HG02943 (cell line): ENCODE data around the gene CFAP68.
"Not testable (repeated sequence)": the region's sequence is repeated elsewhere in the genome, so short reads cannot be mapped to it uniquely, and the experiment has no call there.

ENCODE experiments used
- ATAC-seq: cut with Tn5 transposase; IDR thresholded peaks from one replicate; pipeline ENCODE4 v1.9.1; 2021; ENCODE audit warnings: mild to moderate bottlenecking, low read depth, moderate library complexity; ENCODE audit not compliant: unreplicated experiment

CFAP68 gene

DNA sequence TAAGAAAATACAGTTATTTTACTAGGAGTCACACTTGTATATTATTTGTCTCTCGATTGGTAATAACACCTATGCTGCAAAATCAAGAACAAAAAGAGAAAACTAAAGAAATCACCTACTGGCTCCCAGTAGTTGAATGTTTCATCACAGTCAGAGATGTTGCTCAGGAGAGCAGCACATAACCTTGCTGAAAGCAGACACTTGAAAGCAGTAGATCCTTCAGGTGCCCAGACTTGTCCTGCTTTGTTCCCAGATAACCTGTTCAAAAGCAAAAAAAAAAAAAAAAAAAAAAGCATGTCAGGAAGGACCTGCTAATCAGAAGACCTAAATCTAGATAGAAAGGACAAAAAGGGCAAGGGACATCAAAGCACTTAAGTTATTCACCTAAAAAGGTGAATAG lies 9.2 kb upstream of the CFAP68 start:
- no peak for ATAC-seq

DNA sequence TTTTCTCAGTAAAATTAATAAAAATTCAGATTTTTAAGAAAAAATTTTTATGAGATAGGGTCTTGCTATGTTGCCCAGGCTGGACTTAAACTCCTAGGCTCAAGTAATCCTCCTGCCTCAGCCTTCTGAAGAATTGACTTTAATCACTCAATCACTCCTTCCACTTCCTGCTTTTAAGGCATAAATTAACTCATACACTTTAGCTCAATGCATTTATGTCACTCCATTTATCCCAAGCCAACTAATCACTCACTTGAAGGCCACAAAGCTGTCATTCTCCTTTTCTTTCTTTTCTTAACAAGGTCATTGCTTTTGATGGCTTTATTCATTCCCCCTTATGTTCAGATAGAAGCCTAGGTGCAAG lies 8.8 kb upstream of the CFAP68 start:
- no peak for ATAC-seq

DNA sequence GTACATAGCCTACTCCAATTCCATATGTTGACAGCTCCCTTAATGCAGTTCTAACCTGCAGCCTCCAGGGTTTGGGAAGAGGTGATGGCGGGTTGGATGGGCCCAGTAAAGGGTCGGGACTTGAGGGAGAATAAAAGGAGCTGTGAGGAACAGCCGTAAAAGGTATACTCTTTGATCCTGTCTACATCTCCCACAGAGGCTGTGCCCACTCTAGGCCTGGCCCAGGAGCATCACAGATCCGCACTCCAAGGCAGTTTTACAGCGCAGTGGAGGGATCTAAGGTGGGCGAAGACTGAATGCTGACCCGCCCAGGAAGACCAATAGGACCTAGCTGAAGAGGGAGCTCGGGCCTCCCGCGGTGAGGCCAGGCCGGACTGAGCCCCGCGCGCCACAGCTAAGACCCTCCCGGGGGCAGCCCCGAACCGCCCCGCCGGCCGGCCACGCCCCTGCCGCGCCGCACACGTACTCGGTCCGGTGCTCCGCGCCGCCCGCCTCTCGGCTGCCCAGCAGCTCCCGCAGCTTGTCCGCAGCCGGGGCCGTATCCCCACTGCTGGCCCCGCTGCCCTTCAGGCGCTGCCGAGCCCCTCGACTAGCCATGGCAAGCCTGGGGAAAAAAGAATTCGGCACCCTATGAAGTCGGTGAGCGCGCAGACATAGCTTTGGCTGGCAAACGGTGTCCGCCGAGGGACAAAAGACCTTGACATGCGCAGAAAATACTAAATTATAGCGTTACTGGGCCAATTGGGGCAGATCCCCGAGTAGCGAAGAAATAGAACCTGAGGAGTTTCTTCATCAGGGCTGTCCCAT lies 8.3 kb upstream of the CFAP68 start, which contains the start of gene ALG9:
Gene ALG9, minus strand, starts transcription at position 696 of the 807 bp plus-strand sequence. Its CDS starts 99 bp downstream, at position 597.
- peak; percentile 82 for ATAC-seq

DNA sequence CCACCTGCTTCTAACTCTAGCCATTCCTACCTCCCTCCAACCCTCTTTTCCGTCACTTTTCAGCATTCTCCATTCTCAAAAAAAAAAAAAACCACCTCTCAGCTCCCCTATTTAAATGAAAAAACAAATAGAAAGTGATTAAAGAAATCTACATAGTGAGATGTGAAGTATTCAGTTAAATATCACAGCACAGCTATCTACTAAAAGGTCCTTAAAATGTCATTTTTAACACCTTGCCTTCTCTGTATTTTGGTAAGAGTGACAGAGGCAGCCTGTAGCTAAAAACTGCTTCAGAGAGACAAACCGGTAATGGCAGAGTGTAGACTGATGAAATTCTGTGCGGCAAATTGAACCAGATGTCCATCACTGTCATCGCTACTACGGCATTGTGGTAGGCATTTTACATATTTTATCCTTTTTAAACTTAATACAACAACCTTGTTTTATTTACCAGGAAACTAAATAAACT lies 7.6 kb upstream of the CFAP68 start:
- no peak for ATAC-seq

DNA sequence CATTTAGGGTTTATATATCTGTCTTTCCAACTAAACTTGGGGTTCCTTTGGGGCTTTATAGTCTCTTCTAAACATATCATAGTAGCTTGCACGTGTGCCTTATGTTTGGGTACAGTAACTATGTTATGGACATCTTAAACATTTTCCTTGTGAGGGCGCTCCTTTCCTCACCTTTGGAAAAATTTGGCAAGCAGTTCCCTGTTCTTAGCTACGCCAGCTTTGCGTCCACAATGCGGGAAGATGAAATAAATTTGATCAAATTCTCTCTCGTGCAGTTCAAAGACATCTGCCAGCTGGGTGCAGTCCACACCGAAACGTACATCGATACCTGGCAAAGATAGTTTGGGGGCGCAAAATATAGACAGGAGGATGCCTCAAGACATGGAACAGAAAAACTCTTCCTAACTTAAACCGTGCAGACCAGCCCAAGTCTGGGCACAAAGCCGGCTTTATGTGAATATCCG lies 924 bp upstream of the CFAP68 start:
- ATAC-seq = peak; percentile 21

DNA sequence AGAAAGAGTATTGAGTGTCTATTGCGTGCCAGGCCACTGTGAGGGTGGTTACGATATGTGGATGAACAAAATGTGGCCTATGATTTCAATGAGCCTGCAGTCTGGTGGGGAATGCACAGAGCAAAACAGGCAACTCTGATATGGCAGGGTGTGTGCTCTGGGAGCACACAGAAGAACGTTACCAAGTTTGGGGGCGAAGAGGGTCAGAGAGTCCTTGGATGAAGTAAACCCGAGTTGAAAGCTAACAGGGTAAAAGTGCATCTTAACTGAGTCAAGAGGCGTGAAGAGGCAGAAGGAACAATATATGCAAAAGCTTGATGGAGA lies 258 bp downstream of the CFAP68 start:
- ATAC-seq = no peak

DNA sequence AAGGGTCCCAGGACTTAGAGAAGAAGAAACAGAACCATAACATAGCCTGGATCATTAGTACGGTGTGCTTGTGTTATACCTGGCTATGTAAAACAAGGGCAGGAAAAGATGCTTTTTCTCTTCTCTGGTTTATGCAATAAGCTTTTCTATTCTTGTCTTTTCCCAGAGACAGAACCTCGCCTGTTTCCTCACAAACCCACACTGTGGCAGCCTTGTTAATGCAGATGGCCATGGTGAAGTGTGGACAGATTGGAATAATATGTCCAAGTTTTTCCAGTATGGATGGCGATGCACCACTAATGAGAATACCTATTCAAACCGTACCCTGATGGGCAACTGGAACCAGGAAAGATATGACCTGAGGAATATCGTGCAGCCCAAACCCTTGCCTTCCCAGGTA lies 2.9 kb downstream of the CFAP68 start:
- no peak for ATAC-seq

DNA sequence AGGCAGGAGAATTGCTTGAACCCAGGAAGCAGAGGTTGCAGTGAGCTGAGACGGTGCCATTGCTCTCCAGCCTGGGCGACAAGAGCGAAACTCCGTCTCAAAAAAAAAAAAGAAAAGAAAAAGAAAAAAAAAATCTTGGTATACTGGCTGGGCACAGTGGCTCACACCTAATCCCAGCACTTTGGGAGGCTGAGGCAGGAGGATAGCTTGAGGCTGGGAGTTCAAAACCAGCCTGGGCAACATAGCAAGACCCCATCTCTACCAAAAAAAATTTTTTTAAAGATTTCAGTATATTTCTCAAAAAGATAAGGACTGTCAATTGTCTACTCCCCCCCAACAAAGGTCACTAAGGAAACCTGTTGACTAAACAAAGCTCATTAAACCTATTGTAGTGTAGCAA lies 5.7 kb downstream of the CFAP68 start:
- ATAC-seq = not testable (repeated sequence)

DNA sequence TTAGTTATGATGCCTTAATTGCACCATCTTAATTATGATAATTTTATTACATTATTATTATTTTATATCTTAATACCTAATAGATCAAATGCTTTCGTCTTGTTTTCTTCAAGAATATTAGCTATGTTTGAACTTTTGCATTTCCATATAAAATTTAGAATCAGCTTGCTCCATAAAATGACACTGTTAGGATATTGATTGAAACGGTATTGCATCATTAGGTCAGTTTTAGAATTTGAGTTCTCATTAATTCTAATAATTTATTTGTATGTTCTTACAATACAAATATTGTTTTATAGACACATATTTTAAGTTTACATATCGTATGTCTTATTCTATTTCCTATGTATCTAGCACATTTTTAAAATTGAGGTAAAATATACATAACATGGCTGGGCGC lies 6.7 kb downstream of the CFAP68 start:
- ATAC-seq = no peak

DNA sequence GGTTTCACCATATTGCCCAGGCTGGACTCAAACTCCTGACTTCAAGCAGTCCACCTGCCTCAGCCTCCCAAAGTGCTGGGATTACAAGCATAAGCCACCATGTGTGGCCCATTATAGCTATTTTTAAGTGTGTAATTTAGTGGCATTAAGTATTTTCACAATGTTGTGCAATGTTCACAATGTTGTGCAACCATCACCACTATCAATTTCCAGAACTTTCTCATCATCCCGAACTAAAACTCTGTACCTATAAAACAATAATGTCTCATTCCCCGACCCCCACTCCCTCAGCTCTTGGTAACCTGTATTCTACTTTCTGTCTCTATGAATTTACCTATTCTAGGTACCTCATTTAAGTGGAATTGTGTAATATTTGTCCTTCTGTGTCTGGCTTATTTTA lies 7.5 kb downstream of the CFAP68 start:
- no peak for ATAC-seq

DNA sequence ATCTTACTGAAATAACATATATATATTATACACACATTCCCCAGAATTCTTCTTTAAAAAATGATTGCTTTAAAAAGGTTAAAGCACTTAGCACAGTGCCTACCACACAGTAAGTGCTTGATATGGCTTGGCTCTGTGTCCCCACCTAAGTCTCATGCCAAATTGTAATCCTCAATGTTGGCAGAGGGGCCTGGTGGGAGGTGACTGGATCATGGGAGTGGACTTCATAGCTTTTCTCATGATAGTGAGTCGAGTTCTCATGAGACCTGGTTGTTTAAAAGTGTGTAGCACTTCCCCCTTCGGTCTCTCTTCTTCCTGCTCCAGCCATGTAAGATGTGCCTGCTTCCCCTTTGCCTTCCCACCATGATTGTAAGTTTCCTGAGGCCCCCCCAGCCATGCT lies 26.1 kb downstream of the CFAP68 start:
- ATAC-seq = no peak

DNA sequence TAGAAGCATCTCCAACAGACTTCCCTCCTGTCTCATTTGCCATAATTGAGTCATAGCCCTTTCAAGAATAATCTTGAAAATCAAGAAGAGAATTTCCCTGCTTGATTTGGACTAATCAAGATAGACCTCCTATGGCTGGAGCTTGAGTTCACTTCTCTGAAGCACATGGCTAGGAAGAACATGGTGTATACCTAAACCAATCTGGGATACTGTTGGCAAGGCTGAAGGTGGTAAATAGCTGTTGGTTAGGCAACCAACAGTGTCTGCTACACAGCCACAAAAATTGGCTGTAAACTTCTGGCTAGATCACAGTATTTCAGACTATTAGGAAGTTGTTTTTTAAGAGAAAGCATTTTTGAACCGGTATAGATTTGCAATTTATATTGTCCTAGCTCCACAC lies 27.3 kb downstream of the CFAP68 start:
- ATAC-seq = no peak

DNA sequence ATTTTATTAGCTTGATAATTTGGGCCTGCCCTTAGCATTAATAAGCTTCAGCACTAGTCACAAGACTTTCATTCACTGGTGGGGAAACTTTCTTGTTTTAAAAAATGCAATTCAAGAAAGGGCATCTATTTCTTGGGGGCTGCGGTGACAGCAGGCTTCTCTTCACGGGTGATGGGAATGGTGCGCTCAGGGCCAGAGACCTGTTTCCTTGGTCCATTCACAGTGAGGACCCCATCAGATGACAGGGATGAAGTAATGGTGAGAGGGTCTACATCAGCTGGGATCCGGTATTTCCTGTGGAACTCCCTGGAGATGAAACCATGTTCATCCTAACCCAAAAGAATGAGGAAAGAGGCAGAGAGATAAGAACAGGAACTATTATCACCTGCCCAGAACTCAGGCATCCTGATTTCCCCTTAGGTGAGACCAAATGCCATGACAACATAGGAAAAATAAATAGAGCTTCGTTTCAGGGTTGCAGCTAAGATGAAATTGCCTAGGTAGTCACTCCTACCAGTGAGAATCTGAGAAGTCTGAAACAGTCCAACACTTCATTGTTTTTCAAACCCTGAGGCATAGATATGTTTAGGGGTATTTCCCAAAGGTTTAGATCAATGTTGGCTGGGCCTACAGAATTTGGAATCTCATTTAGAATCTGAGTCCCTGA lies 29.4 kb downstream of the CFAP68 start:
- no peak for ATAC-seq

DNA sequence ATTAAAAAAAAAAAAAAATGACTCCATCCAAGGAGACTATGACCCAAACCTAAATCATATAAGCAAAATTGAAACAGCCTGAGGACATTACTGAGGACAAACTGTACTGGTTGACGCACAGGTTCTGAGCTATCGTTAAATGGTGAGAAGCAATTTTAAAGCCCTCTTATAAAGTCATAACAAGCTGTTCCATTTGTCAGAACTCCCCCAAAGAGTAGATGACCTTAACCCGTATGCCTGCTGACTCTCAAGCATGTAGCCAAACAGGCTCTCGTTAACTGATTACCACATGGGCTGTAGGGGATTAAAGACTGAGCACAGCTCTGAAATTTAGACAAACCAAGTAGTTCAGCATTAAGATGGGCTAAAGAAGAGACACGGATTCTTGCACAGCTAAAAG lies 30.0 kb downstream of the CFAP68 start:
- no peak for ATAC-seq

DNA sequence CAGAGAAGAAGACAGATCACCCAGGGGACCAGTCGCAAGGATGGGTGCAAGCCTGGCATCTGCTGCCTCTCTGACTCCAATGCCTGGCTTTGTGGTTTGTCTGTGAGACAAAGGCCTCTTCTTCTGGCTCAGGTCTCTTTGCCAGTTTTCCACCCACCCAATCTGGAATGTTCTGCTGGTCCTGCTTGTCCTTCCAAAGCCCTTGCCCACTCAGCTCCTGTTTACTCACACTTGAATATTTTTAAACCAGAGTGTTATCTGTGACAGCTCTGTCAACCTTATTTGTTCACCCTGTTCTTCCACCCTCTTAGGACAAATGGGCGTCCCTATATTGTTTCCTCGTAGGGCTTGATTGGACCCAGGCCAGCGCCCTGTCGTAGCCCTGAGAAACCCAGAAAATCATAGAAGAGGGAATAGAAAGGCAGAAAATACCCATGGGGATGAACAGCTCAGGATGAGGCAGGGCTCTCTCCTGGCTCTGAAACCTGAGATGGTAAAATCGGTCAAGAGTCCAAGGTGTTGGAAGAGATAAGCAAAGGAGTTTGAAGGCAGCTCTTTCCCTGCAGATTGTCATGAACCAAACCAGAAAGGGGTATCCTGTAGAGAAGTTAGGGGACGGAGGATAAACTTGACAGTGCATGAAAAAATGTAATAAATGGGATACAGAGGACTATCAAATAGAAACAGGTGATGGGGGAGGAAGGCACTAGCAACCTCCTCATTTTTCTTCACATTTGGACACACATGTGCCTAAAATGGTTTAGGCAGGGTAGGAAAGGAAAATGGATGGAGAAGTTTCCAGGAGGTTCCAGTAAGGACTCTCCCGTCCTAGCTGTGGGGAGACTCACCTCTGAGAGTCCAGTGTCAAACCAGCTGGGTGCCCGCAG lies 31.6 kb downstream of the CFAP68 start:
- ATAC-seq = no peak

DNA sequence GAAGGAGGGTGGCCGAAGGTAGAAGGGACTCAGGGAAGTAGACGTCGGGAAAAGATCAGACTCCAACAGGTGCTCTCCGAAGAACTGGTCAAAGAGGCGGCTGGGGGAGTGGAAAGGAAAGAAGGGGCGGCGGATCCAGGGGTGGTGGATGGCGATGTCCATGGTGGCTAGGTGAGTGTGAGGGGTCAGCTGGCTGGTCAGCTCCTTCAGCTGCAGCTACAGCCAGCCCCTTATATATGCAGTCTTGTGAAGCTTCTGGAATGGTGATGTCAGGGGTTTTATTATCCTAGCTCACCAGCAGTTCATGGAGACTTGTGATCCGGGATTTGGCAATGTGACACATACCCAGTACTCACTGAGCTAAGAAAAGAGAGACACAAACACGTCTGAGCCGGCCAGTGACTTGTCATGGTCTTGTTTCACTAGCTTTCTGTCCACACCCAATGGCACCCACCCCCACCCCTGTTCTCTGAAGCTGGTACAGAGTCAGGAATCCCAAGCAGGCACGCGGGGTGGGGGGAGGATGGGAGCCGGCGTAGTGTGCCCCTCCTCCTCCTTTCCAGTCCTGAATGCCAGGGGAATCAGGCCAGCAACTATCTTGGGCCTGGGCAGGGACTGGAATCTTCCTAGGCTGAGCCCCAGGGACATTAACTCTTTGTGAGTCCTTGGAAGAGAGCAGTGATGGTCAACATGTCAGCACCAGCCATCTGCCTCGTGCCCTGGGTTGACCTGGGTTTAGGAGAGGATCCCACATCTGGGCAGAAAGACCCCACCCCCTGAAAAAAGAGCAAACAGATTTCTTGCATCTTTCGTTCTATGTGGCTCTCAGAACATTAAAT lies 32.4 kb downstream of the CFAP68 start, which contains the start of gene CRYAB:
Gene CRYAB, minus strand, starts transcription at position 208 of the 839 bp plus-strand sequence. Its CDS starts 46 bp downstream, at position 162.
- no peak for ATAC-seq

DNA sequence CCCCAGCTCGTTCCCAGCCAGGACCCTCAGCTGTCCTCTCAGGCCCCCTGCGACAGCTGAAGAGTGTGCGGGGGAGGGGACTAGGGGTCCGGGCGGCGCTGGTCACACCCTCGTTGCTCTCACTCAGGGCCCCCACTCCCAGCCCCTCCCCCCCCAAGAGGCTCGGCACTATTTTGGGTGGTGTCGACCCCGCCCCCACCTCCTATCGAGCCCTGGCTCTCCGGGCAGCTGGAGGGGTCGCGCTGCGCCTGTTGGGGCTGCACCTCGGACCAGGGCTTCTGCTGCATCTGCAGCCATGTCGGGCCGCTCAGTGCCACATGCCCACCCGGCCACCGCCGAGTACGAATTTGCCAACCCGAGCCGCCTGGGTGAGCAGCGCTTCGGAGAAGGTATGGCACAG lies 33.2 kb downstream of the CFAP68 start, which contains the start of gene HSPB2:
Gene HSPB2, plus strand, starts transcription at position 200 of the 400 bp plus-strand sequence. Its CDS starts 96 bp downstream, at position 296.
- ATAC-seq = no peak

DNA sequence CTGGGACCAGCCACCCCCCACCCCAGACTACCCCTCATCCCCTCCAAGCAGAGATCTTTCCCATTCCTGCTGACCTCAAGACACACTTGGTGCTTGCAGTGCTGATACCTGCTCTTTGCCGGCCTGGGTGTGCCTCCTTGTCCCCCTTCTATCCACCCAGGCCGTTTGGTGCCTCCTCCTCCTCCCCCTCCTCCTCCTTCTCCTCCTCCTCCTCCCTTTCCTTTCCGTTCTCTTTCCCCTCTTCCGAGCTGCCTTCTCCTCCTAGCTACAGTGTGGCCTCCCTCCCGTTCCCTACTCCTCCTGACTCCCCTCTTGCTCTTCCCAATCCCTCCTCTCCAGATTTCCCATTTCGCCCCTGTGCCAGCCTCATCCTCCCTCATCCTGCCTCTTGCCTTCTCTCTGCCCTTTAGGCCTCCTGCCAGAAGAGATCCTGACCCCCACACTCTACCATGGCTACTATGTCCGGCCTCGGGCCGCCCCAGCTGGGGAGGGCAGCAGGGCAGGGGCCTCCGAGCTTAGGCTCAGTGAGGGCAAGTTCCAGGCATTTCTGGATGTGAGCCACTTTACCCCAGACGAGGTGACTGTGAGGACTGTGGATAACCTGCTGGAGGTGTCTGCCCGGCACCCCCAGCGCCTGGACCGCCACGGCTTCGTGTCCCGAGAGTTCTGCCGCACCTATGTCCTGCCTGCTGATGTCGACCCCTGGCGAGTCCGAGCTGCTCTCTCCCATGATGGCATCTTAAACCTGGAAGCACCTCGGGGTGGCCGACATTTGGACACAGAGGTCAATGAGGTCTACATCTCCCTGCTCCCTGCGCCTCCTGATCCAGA lies 33.9 kb downstream of the CFAP68 start:
- ATAC-seq = no peak

DNA sequence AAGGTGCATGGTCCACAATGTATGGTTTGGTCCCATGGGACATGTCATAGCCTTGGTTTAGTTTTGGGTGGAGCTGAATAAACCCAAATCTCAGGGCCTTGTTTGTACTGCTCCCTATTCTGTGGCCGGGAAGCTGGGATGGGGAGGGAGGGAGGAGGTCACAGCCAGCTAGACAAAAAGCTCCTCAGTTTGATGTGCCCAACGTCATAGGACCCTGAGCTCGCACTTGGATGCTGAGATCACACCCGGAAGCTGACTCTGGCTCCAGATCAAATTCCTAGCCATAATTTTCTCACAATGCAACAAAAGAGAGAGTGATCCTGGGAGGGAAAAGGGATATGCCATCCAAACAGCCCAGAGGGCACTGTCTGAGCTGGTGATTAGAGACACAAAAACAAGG lies 34.7 kb downstream of the CFAP68 start:
- ATAC-seq = no peak
